WI38 (cell line): ENCODE measurements around the gene AKR1C3.
A peak's percentile ranks its signal among the peaks of the same experiment; 100 is the strongest.
"Not testable (repeated sequence)": the region's sequence is repeated elsewhere in the genome, so short reads cannot be mapped to it uniquely, and the experiment has no call there.

Experiments used
- H3K4me3 ChIP-seq: 2 replicates; pipeline ENCODE4 v1.5.1; 2011; ENCODE audit warnings: low read depth, mild to moderate bottlenecking, control low read depth, low read length
- TF ChIP-seq, protein P1 (sequence below): IDR thresholded peaks from 2 replicates; pipeline ENCODE4 v1.5.1; 2012; ENCODE audit warnings: low read depth, mild to moderate bottlenecking, control low read depth, low read length

AKR1C3 gene

DNA sequence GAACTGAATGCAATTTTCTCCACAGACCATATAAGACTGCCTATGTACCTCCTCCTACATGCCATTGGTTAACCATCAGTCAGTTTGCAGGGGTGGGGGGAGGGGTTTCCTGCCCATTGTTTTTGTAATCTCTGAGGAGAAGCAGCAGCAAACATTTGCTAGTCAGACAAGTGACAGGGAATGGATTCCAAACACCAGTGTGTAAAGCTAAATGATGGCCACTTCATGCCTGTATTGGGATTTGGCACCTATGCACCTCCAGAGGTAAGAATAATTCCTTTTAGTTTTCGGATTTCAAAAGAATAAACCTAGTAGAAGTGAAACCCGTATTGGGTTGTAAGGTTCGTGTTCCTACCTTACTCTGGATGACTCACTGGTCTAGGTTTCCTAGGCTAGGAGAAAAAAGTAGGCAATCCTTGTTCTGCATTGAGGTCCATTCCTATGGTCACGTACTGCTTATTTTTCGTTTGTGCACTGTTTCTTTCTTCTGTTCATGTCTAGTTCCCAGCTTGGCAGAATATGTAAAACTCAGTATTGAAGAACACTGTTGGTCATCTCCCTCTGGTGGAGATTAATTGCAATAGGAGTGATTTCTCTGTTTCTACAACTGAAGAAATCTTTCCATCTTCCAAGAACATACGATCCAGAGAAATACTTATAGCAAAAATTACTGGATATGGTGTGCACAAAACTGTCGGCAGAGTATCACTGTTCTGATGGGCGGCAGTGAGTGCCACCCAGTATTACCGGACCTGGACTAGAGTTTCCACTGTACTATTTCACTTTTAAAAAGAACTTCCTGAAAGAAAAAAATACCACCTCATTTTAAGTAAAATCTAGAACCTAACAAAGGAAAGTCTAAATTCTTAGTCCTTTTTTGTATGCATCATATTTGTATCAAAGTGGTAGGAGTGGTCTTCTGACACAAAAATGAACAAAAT, at the start of gene AKR1C3:
Gene AKR1C3 (plus strand): TSS at position 150 of the 941 bp plus-strand sequence. CDS start 31 bp downstream, at position 181.
- TF ChIP-seq, protein P1, sequence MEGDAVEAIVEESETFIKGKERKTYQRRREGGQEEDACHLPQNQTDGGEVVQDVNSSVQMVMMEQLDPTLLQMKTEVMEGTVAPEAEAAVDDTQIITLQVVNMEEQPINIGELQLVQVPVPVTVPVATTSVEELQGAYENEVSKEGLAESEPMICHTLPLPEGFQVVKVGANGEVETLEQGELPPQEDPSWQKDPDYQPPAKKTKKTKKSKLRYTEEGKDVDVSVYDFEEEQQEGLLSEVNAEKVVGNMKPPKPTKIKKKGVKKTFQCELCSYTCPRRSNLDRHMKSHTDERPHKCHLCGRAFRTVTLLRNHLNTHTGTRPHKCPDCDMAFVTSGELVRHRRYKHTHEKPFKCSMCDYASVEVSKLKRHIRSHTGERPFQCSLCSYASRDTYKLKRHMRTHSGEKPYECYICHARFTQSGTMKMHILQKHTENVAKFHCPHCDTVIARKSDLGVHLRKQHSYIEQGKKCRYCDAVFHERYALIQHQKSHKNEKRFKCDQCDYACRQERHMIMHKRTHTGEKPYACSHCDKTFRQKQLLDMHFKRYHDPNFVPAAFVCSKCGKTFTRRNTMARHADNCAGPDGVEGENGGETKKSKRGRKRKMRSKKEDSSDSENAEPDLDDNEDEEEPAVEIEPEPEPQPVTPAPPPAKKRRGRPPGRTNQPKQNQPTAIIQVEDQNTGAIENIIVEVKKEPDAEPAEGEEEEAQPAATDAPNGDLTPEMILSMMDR = peak; percentile 16; the same call in 1 of the 2 replicates
- peak within 1 kb of the TSS; percentile 7; the same call in 1 of the 2 replicates for H3K4me3 ChIP-seq

DNA sequence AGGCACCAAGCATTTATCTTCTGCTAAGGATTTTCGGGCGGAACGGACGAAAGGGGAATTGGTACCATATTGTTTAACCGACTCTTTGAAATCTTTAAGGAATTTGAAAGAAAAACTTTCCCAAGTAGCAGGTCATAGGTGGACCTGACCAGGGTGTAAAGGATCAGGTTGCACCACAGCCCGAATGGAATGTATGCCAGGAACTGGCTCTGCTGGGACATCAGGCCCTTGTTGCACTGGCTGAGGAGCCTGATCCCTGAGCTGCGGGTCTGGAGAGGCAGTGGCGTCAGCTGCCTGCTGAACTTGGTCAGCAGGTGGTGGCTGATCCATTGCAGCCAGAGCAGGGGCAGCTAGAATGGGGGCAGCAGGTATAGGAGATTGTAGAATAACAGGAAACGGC, 49.1 kb upstream of the AKR1C3 start:
- TF ChIP-seq, protein P1 = no peak
- no peak overlapping the region for H3K4me3 ChIP-seq

DNA sequence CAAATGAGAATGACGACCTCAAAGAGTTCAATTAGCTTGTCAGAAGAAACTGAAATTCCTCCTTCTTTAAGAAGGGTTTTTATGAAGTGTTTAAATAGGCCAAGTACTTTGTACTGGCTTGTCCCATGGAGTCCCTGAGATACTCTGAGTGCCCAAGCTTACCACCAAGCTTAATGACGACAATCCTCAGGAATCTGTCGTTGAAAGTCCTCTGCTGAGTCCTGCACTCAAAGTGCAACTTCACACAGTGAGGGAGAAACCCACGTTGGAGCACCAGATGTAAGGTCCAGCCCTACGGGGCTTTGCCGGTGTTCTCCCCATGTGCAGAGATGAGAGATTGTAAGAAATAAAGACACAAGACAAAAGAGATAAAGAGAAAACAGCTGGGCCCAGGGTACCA, 47.8 kb upstream of the AKR1C3 start:
- H3K4me3 ChIP-seq = no peak overlapping the region
- TF ChIP-seq, protein P1 = no peak

DNA sequence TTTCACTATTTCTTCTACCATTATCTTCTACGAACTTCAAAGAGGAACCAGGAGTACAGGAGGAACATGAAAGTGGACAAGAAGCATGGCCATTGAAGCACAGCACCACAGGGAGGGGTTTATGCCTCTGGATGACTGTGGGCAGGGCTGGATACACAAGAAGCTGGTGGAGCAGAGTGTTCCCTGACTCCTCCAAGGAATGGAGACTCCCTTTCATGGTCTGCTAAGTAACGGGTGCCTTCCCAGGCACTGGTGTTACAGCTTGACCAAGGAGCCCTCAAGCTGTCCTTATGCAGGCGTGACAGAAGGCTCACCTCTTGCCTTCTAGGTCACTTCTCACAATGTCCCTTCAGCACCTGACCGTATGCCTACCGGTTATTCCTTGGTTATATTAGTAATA, 47.2 kb upstream of the AKR1C3 start:
- not testable (repeated sequence) for H3K4me3 ChIP-seq

DNA sequence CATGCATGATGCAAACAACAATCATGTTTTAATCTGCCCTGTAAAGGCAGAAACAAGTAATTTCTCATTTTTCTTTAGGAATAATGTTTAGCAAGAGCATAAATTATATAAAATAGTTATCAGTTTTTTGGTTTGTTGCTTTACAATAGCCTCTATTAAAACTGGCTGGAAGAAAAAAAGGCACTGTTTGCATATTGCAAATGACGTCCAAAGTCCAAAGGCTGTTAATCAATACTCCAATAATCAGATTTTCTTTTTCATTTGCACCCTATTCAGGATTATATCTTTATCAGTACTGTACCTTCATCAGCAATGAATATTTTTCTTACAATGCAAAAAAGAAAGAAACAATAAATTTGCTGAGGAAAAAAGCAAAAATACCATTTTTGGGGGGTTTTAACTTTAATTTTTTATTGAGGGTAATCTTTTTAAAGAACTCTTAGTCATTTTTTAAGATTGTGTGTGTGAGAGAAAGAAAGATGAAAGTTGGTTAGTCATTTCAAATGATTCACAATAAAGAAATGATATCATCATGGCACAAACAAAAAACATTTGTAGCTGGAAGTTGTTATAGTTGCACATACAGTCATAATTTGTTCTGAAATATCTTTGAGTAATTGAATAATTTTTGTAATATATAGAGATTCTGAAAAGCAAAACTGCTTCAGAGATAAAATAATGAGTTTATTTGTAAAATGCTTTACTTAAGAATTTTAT, 46.1 kb upstream of the AKR1C3 start:
- TF ChIP-seq, protein P1 = no peak
- no peak overlapping the region for H3K4me3 ChIP-seq

DNA sequence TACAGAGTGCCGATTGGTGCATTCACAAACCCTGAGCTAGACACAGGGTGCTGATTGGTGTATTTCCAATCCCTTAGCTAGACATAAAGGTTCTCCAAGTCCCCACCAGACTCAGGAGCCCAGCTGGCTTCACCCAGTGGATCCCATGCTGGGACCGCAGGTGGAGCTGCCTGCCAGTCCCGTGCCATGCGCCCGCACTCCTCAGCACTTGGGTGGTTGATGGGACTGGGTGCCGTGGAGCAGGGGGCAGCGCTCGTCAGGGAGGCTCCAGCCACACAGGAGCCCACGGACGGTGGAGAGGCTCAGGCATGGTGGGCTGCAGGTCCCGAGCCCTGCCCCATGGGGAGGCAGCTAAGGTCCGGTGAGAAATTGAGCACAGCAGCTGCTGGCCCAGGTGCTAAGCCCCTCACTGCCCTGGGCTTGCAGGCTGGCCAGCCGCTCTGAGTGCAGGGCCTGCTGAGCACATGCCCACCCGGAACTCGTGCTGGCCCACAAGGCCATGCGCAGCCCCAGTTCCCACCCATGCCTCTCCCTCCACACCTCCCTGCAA, 41.2 kb upstream of the AKR1C3 start:
- H3K4me3 ChIP-seq = not testable (repeated sequence)

DNA sequence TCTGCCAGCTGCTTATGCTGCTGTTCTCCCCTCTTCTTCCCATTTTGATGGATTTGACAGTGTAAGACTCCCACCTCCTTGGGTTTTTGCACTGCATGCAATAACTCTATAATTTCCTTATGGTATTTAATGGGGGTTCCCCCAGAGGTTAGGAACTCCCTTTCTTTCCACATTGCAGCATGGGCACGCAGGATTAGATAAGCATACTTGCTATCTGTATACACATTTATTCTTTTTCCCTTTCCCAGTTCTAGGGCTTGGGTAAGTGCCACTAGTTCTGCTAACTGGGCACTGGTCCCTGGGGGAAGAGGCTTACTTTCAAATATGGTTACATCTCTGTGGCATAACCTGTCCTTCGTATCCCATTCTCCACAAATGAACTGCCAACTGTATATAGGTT, 39.4 kb upstream of the AKR1C3 start:
- not testable (repeated sequence) for H3K4me3 ChIP-seq

DNA sequence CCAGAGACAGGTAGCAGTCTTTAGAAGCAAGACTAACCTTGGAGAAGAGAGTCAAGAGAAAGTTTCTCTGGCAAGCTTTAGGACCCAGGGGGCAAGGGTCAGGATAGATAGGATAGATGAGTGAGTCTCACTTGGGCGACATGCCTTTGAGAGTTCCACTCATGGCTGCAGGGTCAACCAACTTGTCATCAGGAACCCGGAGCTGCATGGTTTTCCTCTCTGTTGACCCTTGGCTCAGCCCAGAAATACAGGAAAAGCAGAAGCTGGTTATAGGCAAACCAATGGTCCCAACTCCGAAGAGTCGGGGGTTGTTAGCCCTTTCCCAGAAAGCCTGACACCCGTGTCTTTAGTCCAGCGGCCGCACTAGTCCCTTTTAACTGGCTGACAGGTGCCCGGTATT, 34.9 kb upstream of the AKR1C3 start:
- H3K4me3 ChIP-seq = not testable (repeated sequence)

DNA sequence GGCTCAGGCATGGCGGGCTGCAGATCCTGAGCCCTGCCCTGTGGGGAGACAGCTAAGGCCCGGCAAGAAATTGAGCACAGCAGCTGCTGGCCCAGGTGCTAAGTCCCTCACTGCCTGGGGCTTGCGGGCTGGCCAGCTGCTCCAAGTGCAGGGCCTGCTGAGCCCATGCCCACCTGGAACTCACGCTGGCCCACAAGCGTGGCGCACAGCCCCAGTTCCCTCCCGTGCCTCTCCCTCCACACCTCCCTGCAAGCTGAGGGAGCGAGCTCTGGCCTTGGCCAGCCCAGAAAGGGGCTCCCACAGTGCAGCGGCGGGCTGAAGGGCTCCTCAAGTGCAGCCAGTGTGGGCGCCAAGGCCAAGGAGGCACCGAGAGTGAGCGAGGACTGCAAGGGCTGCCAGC, 33.4 kb upstream of the AKR1C3 start:
- not testable (repeated sequence) for H3K4me3 ChIP-seq

DNA sequence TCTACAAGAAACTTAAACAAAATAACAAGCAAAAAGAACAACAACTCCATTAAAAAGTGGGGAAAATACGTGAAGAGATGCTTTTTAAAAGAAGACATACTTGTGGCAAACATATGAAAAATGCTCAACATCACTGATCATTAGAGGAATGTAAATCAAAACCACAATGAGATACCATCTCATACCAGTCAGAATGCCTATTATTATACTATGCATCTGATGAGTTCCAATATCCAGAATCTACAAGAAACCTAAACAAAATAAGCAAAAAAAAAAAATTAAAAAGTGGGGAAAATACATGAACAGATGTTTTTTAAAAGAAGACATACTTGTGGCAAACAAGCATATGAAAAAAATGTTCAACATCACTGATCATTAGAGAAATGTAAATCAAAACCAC, 29.6 kb upstream of the AKR1C3 start:
- TF ChIP-seq, protein P1 = no peak
- H3K4me3 ChIP-seq = no peak overlapping the region
